CD1c-positive myeloid dendritic cell (primary cell): ENCODE measurements around the gene PABPN1.

ENCODE experiments used
- DNase-seq: peaks from one replicate; pipeline ENCODE4 v3.0.0-alpha.2; 2016; ENCODE audit errors: extremely low spot score

Gene PABPN1

GRCh38 chr14:23358042-23358441 is 36.8 kb downstream of the PABPN1 start:
- no peak for DNase-seq

- no peak for DNase-seq
Measured at GRCh38 chr14:23358553-23359166, 37.4 kb downstream of the PABPN1 start.

DNA sequence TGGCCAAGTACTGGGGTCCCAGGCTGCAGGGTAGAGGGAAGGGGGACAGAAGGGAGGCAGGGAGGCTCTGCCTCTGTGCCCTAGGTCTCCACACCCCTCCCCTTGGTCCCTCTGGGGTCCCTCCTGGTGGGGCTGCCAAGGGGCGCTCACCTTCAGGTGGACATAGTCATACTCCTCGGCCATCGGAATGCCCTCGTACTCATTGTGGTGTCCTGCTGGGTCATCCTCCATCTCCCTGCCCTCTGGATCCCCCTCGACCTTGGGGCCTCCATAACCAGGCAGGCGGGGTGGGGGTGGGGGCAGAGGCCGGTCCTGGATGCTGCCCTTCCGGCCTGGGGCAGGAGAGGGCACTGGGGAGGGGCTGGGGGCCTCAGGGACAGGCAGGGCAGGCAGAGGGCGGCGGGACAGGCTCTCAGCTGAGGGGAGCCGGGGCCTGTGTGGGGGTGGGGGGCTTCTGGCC is 37.9 kb downstream of the PABPN1 start:
- DNase-seq, result no peak

- DNase-seq, result no peak
Measured at GRCh38 chr14:23359722-23360447, 38.6 kb downstream of the PABPN1 start.

DNA sequence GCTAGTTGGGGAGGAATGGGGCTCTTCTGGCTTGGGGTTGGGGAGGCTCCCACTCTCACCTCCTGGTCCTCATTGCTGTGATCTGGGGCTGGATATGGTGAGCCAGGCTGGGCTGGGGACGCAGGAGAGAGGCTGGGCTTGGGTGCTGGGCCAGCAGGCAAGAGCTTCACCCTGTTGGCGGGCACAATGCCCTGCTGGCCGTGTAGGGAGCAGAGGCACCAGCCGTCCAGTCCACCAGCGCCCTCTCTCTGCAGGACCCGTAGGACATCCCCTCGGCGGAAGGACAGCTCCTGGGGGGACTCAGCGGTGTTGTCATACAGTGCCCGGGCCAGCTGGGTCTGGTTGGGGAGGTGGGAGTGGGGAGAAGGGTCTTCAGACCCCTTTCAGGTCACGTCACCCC is 39.2 kb downstream of the PABPN1 start:
- DNase-seq, result no peak

DNA sequence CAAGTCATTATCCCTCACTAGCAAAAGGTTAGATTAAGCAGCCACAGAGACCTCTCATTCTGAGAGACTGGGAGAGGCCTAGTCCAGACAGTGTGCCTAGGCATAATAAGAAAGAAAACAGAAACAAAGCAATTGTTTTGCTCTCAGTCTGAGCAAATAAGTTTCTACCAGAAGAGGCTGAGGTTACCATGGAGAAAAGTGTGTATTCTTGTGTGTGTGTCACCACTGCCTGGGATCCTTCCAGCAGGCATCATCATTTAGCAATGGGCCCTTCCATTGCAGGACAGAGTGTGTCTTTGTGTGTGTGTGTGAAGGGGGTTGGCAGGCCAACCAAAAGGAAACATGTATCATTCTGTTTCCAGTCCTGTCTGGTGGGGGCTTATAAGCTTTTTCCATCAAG is 40.1 kb downstream of the PABPN1 start:
- no peak for DNase-seq

DNA sequence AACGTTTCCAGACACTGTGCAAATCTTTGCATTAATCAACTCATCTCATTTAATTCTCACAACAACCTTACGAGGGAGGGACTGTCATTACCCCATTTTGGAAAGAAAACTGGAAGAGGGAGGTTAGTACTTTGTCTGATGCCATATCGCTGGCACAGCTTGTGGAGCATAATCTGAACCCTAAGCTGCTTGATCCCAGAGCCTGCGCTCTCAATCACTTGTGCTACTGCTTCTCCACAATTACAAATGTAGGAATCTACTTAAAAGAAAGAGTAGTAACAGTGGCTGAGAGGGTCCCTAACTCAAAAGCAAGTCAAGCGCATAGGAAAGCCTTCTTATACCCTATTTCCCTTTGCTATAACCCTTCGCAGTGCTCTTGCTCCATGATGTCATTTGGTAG is 40.5 kb downstream of the PABPN1 start:
- DNase-seq, result no peak

DNA sequence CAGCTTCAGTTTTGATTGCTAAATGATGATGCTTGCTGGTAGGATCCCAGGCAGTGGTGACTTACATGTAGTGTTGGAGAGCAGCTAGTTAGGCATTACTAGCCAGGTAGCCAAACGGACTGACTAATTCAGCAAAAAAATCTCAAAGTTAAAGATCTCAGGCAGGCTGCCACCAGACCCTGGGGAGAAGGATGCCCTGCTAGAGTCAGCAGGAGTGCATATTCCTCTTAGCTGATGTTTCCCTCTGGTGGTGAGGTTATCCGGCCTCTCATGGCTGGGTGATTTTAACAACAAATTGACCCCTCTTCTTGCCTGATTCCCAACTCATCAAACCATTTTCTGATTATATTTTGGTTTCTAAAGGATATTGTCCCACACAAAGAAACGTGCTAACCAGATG is 40.9 kb downstream of the PABPN1 start:
- DNase-seq, result no peak

GRCh38 chr14:23364164-23365035 is 43.1 kb downstream of the PABPN1 start:
- DNase-seq, result no peak

- no peak for DNase-seq
Measured at GRCh38 chr14:23365036-23365731, 43.9 kb downstream of the PABPN1 start, which contains the start of gene EFS. Gene EFS, minus strand, starts transcription at chr14:23365172. Its CDS starts 147 bp downstream, at chr14:23365025.

- no peak for DNase-seq
Measured at GRCh38 chr14:23365732-23366425, 44.6 kb downstream of the PABPN1 start.

GRCh38 chr14:23366426-23366921 is 45.2 kb downstream of the PABPN1 start:
- DNase-seq, result no peak

- DNase-seq, result no peak
Measured at GRCh38 chr14:23370221-23370620, 49.0 kb downstream of the PABPN1 start.

DNA sequence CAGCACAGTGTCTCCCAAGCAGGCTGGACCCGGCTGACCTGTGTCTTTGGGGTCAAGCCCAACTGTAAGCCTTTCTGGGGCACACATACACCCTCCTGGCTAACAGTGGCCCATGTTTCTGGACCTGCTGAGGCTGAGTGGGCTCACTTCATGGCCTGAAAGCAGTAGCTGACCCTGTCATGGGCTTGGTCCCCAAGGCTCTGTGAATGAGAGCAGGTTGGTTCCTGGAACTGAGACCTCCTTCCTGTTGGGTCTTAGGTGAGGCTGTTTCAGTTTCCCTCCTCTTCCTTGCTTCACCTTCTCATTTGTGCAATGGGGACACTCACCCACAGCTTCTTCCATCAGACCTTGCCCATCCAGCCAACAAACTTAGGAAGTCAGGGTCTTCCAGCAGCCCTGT is 50.6 kb downstream of the PABPN1 start:
- DNase-seq, result no peak

- DNase-seq, result no peak
Measured at GRCh38 chr14:23372509-23372908, 51.3 kb downstream of the PABPN1 start, which contains the start of gene IL25. Gene IL25, plus strand, starts transcription at chr14:23372809.

DNA sequence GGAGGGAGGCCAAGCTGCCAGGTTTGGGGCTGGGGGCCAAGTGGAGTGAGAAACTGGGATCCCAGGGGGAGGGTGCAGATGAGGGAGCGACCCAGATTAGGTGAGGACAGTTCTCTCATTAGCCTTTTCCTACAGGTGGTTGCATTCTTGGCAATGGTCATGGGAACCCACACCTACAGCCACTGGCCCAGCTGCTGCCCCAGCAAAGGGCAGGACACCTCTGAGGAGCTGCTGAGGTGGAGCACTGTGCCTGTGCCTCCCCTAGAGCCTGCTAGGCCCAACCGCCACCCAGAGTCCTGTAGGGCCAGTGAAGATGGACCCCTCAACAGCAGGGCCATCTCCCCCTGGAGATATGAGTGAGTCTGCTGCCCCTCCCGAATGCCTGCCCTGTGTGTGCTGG is 51.8 kb downstream of the PABPN1 start:
- no peak for DNase-seq
